GM21423 (cell line): Measurements from ENCODE around the gene TENT4B.
"Not testable (repeated sequence)": the region's sequence is repeated elsewhere in the genome, so short reads cannot be mapped to it uniquely, and the experiment has no call there.

Experiments used
- ATAC-seq: cut with Tn5 transposase; IDR thresholded peaks from one replicate; pipeline ENCODE4 v1.9.1; 2021; ENCODE audit warnings: mild to moderate bottlenecking, moderate library complexity; ENCODE audit not compliant: unreplicated experiment

The TENT4B gene

DNA sequence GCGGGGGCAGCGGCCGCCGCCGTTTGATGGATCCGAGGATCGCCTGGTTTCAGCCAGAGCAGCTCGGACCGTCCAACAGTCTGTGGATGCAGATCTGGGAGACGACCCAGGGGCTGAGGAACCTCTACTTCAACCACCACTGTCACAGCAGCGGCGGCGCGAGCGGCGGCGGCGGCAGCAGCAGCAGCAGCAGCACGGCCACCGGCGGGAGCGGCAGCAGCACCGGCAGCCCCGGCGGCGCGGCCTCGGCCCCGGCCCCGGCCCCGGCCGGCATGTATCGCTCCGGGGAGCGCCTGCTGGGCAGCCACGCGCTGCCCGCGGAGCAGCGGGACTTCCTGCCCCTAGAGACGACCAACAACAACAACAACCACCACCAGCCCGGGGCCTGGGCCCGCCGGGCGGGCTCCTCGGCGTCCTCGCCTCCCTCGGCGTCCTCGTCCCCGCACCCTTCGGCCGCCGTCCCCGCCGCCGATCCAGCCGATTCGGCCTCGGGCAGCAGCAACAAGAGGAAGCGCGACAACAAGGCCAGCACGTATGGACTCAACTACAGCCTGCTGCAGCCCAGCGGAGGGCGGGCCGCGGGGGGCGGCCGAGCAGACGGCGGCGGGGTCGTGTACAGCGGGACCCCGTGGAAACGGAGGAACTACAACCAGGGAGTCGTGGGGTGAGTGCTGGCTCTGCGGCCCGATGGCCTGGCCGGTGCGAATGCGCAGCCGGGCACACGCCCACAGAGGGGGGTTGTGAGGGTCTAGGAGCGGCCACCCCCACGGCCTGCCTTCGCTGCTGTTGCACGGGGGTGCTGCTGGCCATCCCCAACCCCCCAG is 702 bp downstream of the TENT4B start:
- peak; percentile 13 for ATAC-seq

DNA sequence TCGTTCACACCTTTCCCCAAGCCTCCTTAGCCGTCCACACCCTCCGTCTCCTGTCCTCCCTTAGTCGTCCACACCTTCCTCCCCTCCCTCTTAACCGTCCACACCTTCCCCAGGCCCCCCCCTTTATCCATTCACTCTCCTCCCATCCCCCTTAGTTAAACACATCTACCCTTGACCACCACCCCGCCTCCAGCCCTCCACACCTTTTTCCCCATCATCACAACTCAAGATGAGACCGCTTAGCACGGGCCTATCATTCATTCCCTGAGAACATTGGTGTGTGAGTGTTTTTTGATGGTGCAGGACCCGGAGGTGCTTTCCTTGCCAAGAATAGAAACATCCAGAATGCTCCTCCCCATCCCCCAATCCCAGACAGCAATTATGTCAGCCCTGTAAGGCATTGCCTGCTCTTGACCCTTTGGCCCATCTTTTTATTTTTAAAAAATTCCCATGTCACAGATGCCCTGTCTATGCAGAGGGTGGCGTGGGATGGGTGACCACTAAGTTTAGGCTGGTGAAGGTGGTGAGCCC is 1.4 kb downstream of the TENT4B start:
- no peak for ATAC-seq

DNA sequence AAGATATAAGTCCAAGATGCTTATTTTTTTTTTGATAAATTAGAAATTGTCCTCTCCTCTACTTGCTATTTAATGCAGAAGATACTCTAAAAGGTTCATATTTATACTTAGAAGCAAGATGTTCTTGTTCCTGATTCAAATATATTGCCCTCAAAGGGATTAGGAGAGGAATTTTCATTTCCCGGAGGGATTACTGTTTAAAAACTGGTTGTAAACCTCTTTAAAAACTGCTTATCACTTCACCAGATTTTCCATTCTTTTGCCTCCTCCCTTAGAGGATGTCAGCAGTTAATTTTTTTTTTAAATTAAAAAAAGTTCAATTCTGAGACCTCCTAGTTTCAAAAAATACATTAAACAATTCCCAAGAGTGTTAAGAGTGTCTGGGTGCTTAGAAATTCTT is 2.8 kb downstream of the TENT4B start:
- no peak for ATAC-seq

DNA sequence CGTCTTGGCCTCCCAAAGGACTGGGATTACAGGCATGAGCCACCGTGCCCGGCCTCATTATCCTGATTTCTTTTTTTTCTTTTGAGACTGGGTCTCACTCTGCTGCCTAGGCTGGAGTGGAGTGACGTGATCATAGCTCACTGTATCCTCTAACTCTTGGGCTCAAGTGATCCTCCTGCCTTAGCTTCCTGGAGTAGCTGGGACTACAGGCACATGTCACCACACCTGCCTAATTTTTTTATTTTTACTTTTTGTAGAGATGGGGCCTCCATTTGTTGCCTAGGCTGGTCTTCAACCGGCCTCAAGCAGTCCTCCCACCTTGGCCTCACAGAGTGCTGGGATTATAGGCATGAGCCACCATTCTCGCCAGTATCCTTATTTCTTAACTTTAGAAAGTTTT is 3.5 kb downstream of the TENT4B start:
- ATAC-seq, result no peak

DNA sequence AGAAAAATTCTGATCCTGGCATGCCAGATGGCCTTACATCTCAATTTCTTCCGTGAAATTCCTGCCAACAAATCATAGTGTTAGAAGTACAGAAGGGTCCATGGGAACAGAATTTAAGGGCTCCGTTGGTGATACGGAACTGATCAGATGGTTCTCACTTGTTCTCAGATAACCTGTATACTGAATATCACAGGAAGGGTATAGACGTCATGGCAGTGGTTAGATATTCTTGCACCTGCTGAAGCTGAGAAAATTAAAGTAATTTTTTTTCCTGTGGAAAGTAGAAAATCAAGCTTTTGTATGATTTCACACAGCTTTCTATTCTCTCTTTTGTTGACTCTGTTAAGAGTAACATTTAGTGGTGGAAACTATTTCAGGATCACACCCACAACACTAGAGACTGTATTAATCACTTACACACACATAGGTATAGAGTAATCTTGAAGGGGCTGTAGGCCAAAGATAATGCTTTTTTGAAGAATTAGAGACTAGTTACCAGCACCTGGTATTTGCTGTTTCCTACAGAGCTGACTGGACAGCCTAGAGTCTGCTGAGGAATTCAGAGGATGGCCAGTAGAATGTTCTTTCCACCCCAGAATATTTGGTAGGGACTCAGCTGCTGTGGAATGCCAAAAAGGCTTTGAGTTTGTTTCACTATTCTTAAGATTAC is 7.5 kb downstream of the TENT4B start:
- no peak for ATAC-seq

DNA sequence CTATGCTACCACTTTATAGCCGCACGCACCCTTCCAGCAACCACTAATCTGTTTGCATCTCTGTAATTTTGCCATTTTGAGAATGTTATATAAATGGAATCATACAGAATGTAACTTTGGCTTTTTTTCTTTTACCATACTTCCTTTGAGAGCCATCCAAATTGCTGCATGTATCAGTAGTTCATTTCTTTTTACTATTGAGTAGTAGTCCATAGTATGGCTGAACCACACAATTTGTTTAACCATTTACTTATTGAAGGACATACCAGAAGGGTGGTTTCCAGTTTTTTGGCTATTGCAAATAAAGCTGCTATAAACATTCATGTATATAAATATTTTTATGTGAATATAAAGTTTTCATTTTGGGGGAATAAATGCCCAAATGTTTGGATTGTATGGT is 8.8 kb downstream of the TENT4B start:
- no peak for ATAC-seq

DNA sequence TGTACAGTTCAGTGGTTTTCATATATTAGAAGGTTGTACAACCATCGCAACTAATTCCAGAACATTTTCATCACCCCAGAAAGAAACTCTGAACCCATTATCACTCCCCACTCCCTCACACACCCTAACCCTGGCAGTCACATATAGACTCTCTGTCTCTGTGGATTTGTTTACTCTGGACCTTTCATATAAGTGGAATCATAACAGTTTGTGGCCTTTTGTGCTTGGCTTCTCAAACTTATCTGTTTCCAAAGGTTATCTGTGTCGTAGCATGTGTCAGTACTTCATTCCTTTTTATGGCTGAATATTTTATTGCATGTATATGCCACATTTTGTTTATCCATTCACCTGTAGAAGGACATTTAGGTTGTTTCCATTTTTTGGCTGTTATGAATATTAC is 12.4 kb downstream of the TENT4B start:
- ATAC-seq, result no peak

DNA sequence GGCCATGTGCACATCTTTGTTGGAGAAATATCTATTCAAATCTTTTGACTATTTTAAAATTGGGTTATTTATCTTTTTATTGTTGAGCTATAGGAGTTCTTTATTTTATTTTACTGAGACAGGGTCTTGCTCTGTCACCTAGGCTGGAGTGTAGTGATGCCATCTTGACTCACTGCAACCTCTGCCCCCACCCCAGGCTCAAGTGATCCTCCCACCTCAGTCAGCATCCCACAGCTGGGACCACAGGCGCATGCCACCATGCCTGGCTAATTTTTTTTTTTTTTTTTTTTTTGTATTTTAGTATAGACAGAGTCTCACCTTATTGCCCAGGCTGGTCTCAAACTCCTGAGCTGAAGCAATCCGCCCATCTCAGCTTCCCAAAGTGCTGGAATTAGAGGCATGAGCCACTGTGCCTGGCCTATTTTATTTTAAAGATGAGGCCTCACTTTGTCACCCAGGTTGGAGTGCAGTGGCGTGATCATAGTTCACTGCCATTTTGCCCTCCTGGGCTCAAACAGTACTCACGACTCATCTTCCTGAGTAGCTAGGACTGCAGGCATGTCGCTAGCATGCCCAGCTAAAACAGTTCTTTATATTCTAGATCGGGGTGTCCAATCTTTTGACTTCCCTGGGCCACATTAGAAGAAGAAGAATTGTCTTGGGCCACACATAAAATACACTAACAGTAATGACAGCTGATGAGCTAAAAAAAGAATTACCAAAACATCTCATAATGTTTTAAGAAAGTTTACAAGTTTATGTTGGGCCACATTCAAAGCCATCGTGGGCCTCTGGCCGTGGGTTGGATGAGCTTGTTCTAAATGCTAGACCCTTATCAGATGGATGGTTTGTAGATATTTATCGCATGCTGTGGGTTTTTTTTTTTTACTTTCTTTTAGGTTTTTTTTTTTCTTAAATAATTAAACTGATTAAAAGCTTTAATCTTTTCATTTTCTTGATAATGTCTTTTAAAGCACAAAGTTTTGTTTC is 13.7 kb downstream of the TENT4B start:
- ATAC-seq, result no peak

DNA sequence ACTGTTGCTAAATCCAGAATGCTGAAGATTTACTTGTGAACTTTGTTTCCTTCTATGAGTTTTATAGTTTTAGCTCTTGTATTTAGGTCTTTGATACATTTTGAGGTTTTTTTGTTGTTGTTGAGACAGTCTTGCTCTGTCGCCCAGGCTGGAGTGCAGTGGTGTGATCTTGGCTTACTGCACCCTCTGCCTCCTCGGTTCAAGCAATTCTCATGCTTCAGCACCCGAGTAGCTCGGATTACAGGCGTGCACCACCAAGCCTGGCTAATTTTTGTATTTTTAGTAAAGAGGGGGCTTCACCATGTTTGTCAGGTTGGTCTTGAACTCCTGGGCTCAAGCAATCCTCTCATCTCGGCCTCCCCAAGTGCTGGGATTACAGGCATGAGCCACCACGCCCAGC is 14.4 kb downstream of the TENT4B start:
- ATAC-seq, result no peak

DNA sequence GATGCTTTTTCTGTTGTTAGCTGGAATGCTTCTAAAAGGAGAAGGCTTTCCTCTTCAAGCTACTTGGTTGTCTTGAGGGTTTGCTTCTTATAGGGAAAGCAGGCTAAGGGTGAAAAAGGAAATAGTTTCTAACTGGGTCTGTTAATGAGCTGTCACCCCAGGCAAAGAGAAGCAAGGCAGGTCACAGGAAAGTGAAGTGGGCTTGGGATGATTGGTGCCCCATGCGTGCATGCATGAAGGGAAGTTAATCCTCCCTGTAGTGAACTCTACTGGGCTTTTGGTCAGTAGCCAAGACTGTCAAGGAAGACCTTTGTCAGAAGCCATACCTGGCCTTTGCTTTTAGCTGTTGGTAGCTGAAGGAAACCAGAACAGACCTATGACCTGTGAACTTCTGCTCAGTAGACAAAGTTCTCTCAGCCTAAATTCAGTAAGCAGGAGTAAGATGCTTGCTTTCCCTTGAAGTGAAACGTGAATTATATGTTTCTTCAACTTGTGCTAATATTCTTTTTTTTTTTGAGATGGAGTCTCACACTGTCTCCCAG is 16.5 kb downstream of the TENT4B start:
- no peak for ATAC-seq

DNA sequence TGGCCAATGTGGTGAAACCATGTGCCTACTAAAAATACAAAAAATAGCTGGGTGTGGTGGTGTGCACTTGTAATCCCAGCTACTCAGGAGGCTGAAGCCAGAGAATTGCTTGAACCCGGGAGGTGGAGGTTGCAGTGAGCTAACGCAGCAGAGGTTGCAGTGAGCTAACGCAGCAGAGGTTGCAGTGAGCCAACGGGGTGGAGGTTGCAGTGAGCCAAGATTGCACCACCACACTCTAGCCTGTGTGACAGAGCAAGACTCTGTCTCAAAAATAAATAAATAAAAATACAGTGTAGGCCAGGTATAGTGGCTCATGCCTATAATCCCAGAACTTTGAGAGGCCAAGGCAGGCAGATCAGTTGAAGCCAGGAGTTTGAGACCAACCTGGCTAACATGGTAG is 18.7 kb downstream of the TENT4B start:
- not testable (repeated sequence) for ATAC-seq

DNA sequence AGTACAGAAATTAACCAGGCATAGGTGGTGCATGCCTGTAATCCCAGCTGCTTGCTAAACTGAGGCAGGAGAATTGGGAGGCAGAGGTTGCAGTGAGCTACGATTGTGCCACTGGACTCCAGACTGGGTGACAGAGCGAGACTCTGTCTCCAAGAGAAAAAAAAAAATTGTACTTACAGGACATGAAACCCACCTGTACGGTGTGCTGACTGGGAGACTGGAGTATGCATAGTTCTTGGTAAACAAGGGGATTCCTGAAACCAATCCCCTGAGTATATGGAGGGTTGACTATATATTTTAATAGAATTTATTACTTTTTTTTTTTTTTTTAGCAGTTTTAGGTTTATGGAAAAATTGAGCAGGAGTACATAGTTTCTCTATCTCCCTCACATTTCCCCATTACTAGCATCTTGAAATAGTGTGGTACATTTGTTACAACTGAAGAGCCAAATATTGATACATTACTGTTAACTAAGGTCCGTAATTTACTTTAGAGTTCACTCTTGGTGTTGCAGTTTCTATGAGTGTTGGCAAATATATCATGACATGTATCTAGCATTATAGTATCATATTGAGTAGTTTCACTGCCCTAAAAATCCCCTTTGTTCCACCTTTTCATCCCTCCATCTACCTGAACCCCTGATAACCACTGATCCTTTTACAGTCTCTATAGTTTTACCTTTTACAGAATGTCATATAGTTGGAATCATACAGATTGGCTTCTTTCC is 19.3 kb downstream of the TENT4B start:
- no peak for ATAC-seq

DNA sequence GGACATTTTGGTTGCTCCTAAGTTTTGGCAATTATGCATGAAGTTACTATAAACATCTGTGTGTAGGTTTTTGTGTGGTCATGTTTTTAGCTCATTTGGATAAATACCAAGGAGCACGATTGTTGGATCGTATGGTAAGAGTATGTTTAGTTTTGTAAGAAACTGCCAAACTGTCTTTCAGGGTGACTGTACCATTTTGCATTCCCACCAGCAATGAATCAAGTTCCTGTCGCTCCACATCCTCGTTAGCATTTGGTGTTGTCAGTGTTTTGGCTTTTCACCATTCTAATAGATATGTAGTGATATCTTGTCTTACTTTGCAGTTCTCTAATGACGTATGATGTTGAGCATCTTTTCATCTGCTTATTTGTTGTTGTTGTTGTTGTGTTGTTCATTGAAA is 20.2 kb downstream of the TENT4B start:
- ATAC-seq, result no peak

DNA sequence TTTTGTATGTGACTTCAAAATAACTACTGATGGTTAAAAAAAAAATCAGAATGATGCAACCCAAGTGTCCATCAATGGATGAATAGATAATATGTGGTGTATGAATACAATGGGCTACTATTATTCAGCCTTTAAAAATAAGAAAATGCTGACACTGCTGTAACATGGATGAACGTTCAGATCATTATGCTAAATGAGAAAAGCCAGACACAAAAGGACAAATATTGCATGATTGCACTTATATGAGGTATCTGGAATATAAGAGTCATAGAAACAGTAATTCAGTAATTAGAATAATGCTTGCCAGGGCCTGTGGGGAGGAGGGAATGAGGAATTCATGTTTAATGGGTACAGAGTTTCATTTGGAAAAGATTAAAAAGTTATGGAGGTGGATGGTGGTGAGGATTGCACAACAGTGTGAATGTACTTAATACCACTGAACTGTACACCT is 25.4 kb downstream of the TENT4B start:
- ATAC-seq, result no peak

DNA sequence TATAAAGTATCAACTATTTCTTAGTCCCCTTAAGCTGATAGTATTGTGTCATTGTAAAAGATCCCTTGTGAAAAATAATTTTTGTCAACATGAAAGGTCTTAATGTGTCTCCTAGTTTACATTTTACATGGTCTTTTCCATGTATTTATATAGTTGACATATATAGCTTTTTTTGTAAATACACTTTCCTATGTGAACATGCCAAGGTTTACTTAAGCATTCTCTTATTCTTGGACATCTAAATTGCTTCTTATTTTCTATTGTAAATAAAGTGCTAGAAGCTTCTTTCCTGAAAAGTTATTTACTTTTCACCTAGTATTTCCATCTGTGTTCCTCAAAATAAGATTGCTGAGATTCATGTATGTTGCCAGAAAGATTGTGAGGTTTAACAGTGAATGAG is 29.3 kb downstream of the TENT4B start:
- ATAC-seq, result no peak

DNA sequence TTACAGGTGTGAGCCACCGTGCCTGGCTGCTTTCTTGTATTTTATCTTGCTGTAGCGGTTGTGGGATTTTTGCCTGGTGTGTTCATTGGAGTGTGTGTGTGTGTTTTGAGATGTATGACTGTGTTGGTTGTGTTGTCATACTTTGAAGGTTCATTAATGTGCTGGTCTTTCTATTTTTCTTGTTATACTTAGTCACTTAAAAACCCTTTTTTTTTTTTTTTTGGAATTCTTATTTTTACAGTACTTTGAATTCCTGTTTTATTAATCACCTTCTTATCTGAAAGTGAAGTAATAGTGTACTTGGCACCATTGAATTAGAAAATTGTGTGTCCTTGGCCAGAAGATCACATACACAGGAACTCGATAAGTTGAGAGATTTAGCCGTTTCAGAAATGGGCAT is 30.2 kb downstream of the TENT4B start:
- ATAC-seq, result no peak

DNA sequence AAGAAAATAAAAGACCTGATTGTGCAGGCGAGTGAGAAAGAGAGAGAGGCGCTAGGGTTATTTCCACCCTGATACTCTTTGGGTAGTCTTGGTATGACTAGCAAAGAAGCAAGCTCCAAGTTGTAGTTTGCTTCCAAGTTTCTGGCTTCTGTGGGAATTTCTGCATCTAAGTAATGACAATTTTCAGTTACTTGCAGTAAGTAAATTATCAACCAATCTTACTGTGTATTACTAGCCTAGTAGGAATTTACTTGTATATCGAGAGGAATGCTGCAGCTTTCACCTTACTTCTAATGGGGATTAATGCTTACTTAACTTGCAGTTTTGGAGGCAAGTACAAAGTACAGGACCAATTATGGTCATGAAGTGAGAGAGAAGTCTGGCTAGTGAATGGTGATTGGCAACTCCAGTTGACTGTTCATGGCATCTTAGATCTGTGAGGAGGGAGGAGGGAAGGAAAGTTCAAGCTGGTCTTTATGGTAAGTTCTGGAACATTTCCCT is 31.9 kb downstream of the TENT4B start:
- ATAC-seq, result no peak

DNA sequence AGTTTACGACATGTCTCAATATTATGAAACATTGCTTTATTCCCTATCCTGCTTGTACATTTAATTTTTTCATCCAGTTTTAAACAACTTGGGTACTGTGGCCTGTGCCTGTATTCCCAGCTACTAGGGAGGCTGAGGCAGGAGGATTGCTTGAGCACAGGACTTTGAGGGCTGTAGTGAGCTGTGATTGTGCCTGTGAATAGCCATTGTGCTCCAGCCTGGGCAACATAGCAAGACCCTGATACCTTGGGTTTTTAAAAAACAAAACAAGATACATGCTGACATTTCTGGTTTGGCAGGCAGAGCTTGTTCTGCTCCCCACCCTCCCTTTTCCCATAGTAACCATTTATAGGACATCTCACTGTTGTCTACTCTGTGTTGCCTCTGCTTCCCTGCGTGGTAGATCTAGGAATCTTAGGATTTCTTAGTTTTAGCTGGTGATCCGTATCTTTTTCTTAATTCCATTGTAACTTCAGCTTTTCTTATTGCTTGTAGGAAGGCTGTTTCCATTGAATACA is 35.6 kb downstream of the TENT4B start:
- no peak for ATAC-seq

DNA sequence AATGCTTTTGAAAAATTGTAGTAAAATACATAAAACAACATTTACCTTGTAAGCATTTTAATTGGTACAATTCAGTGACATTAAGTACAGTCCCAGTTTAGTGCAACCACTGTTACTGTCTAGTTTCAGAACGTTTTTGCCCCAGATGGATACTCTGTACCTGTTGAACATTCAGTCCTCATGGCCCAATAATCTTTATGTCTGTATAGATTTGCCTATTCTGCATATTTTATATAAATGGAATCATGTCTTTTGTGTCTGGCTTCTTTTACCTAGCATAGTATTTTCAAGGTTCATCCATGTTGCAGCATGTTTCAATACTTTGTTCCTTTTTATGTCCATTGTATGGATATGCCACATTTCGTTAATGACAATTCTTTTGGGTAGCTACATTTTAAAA is 37.2 kb downstream of the TENT4B start:
- ATAC-seq, result no peak
